H1 (cell line): ENCODE measurements around the gene AP5Z1. TPM values are rescaled to one million over a fixed set of nuclear protein-coding genes. Genes with fewer than 3 reads are reported as not detected.

Source experiments
- CTCF ChIA-PET: fragments of 300-600 bp; sonication (Branson Sonifier 250); formaldehyde crosslinking; loops from one replicate; lab custom pipeline; 2021; ENCODE audit not compliant: partially characterized antibody; lab: Charles Lee
- POLR2A ChIA-PET: fragments of 300-600 bp; sonication (Branson Sonifier 250); formaldehyde crosslinking; loops from one replicate; lab custom pipeline; 2021; ENCODE audit warnings: inconsistent platforms; ENCODE audit not compliant: partially characterized antibody; lab: Charles Lee
- DNase-seq, 2 experiments: peaks; one replicate each; pipeline versions ENCODE4 v3.0.0 to v3.0.0-alpha.2; 2010 to 2022; ENCODE audit warnings: low spot score in 2 of 2, low read depth in 1 of 2, mixed read lengths in 1 of 2
- FAIRE-seq: peaks from 2 replicates; lab custom pipeline; 2011; peaks lifted over from hg19 to GRCh38; lab: Jason Lieb, UNC
- H2AFZ ChIP-seq: 2 replicates; pipeline ENCODE4 v1.8.1; 2012; ENCODE audit warnings: low read length, inconsistent platforms
- H2AK5ac ChIP-seq: 2 replicates; pipeline ENCODE4 v1.6.1; 2013; ENCODE audit warnings: low read depth, low read length
- H2BK120ac ChIP-seq: replicated peaks from 2 replicates; pipeline ENCODE3; 2013; ENCODE audit warnings: low read depth, low read length, inconsistent platforms
- H2BK12ac ChIP-seq: 2 replicates; pipeline ENCODE4 v1.6.1; 2013; ENCODE audit warnings: low read depth, low read length
- H2BK15ac ChIP-seq: 2 replicates; pipeline ENCODE4 v1.6.1; 2013; ENCODE audit warnings: low read length
- H2BK20ac ChIP-seq: 2 replicates; pipeline ENCODE4 v1.6.1; 2013; ENCODE audit warnings: low read length
- H2BK5ac ChIP-seq: 2 replicates; pipeline ENCODE4 v1.6.1; 2013; ENCODE audit warnings: low read depth, low read length
- H3K14ac ChIP-seq: 2 replicates; pipeline ENCODE4 v1.6.1; 2013; ENCODE audit warnings: inconsistent platforms; ENCODE audit not compliant: insufficient read length
- H3K18ac ChIP-seq: 2 replicates; pipeline ENCODE4 v1.6.1; 2013; ENCODE audit warnings: low read length; ENCODE audit errors: extremely low read depth
- H3K23ac ChIP-seq: 2 replicates; pipeline ENCODE4 v1.6.1; 2013; ENCODE audit warnings: inconsistent platforms; ENCODE audit not compliant: insufficient read length
- H3K23me2 ChIP-seq: 2 replicates; pipeline ENCODE4 v1.6.1; 2013; ENCODE audit warnings: low read depth, low read length
- H3K27ac ChIP-seq: 2 replicates; pipeline ENCODE4 v1.6.1; 2011; ENCODE audit warnings: low read depth, low read length, inconsistent platforms
- H3K27me3 ChIP-seq, 4 experiments: replicated peaks in 1 of 4; 1 replicate in 1 of 4; 2 replicates in 3 of 4; pipeline versions ENCODE4 v1.6.1 to v1.8.1; 2011 to 2013; ENCODE audit warnings: low read length in 3 of 4, mild to moderate bottlenecking in 3 of 4, inconsistent platforms in 2 of 4, mixed read lengths in 2 of 4, moderate library complexity in 1 of 4; ENCODE audit not compliant: control insufficient read depth in 3 of 4, insufficient read depth in 3 of 4; ENCODE audit errors: extremely low read depth in 1 of 4
- H3K36me3 ChIP-seq, 4 experiments: 2 replicates each; pipeline versions ENCODE4 v1.6.1 to v1.8.1; 2011 to 2013; ENCODE audit warnings: mild to moderate bottlenecking in 4 of 4, low read length in 3 of 4, moderate library complexity in 2 of 4, control low read depth in 1 of 4, inconsistent platforms in 1 of 4; ENCODE audit not compliant: insufficient read depth in 4 of 4, control insufficient read depth in 2 of 4
- H3K4ac ChIP-seq: replicated peaks from 2 replicates; pipeline ENCODE3; 2013; ENCODE audit warnings: low read length, low read depth, mixed read lengths, inconsistent platforms; ENCODE audit not compliant: insufficient read length
- H3K4me1 ChIP-seq, 4 experiments: replicated peaks in 1 of 4; 1 replicate in 1 of 4; 2 replicates in 3 of 4; pipeline versions ENCODE4 v1.6.1 to v1.8.1; 2011 to 2013; ENCODE audit warnings: low read length in 3 of 4, inconsistent platforms in 2 of 4, mixed read lengths in 1 of 4; ENCODE audit not compliant: insufficient read depth in 4 of 4, control insufficient read depth in 3 of 4
- H3K4me2 ChIP-seq, 2 experiments: 2 replicates each; pipeline versions ENCODE4 v1.6.1 to v1.8.1; 2011 to 2013; ENCODE audit warnings: low read depth in 2 of 2, low read length in 2 of 2, control low read depth in 1 of 2, inconsistent platforms in 1 of 2, mild to moderate bottlenecking in 1 of 2; ENCODE audit not compliant: insufficient read depth in 1 of 2
- H3K4me3 ChIP-seq, 4 experiments: fragments of 200-600, 300-600 bp in 1 of 4; sonication (generic), shearing (Covaris generic), sonication (Bioruptor Twin) in 1 of 4; 2 replicates each; pipeline versions ENCODE4 v1.5.1 to v1.8.1; 2011 to 2016; ENCODE audit warnings: low read length in 4 of 4, low read depth in 3 of 4, control low read depth in 2 of 4, inconsistent platforms in 2 of 4, mild to moderate bottlenecking in 2 of 4, mixed read lengths in 1 of 4, moderate library complexity in 1 of 4; ENCODE audit not compliant: insufficient read depth in 2 of 4; ENCODE audit errors: extremely low read depth in 1 of 4
- H3K56ac ChIP-seq: replicated peaks from 2 replicates; pipeline ENCODE3; 2013; ENCODE audit warnings: low read depth, mild to moderate bottlenecking, mixed read lengths, low read length, inconsistent platforms; ENCODE audit not compliant: insufficient read length
- H3K79me1 ChIP-seq: 2 replicates; pipeline ENCODE4 v1.6.1; 2013; ENCODE audit warnings: low read depth, low read length, control low read depth
- H3K79me2 ChIP-seq, 2 experiments: 2 replicates each; pipeline versions ENCODE4 v1.6.1 to v1.8.1; 2012 to 2013; ENCODE audit warnings: low read length in 2 of 2, mild to moderate bottlenecking in 2 of 2, inconsistent platforms in 1 of 2; ENCODE audit not compliant: insufficient read depth in 2 of 2, control insufficient read depth in 1 of 2
- H3K9ac ChIP-seq, 4 experiments: replicated peaks in 1 of 4; 1 replicate in 1 of 4; 2 replicates in 3 of 4; pipeline versions ENCODE4 v1.6.1 to v1.8.1; 2011 to 2013; ENCODE audit warnings: low read depth in 3 of 4, low read length in 3 of 4, control low read depth in 2 of 4, mild to moderate bottlenecking in 2 of 4, moderate library complexity in 2 of 4, inconsistent platforms in 1 of 4; ENCODE audit errors: extremely low read depth in 1 of 4
- H3K9me3 ChIP-seq, 2 experiments: 2 replicates each; pipeline versions ENCODE4 v1.6.1 to v1.8.1; 2012 to 2013; ENCODE audit warnings: mild to moderate bottlenecking in 2 of 2, moderate library complexity in 2 of 2, control low read depth in 1 of 2, inconsistent platforms in 1 of 2, low read depth in 1 of 2, low read length in 1 of 2, mixed read lengths in 1 of 2; ENCODE audit not compliant: insufficient read depth in 2 of 2
- H4K20me1 ChIP-seq, 2 experiments: replicated peaks in 1 of 2; 2 replicates each; pipeline versions ENCODE3 to v1.8.1; 2011 to 2013; ENCODE audit warnings: inconsistent platforms in 2 of 2, low read length in 2 of 2, mild to moderate bottlenecking in 1 of 2; ENCODE audit not compliant: insufficient read depth in 2 of 2, control insufficient read depth in 1 of 2
- H4K5ac ChIP-seq: 2 replicates; pipeline ENCODE4 v1.6.1; 2013; ENCODE audit warnings: low read length, low read depth, mixed read lengths, inconsistent platforms; ENCODE audit not compliant: insufficient read length
- H4K8ac ChIP-seq: 2 replicates; pipeline ENCODE4 v1.8.0; 2013; ENCODE audit warnings: mild to moderate bottlenecking, moderate library complexity, low read length, inconsistent platforms; ENCODE audit not compliant: insufficient read depth; ENCODE audit errors: extremely low read depth
- H4K91ac ChIP-seq: replicated peaks from 2 replicates; pipeline ENCODE3; 2013; ENCODE audit warnings: low read length, mixed read lengths, inconsistent platforms; ENCODE audit not compliant: insufficient read length
- POU5F1 ChIP-seq: IDR thresholded peaks from 2 replicates; pipeline ENCODE4 v1.6.1; 2011; ENCODE audit warnings: low read depth, mild to moderate bottlenecking, low read length, moderate library complexity
- RFX5 ChIP-seq: IDR thresholded peaks from 2 replicates; pipeline ENCODE4 v1.6.1; 2011; ENCODE audit warnings: low read depth, low read length, improper control_type of control experiment, borderline replicate concordance
- RNF2 ChIP-seq: fragments of 200-900, 300-1000 bp; sonication (generic); IDR thresholded peaks from 2 replicates; pipeline ENCODE4 v1.7.1; 2016; ENCODE audit warnings: borderline replicate concordance, low read depth, mild to moderate bottlenecking, antibody characterized with exemption, low read length; ENCODE audit not compliant: poor library complexity, severe bottlenecking; ENCODE audit errors: missing control alignments
- SP1 ChIP-seq: IDR thresholded peaks from 2 replicates; pipeline ENCODE4 v1.6.1; 2011; ENCODE audit warnings: low read depth, low read length
- ZNF274 ChIP-seq: IDR thresholded peaks from 2 replicates; pipeline ENCODE4 v1.7.0; 2012; ENCODE audit warnings: low read length, borderline replicate concordance; ENCODE audit errors: extremely low read depth
- WGBS, 2 experiments: shearing (Covaris generic) in 1 of 2; methylation state at CpG; one replicate each; pipeline versions ENCODE4 v1.1.6 to v1.1.7; 2013 to 2015; ENCODE audit warnings: low lambda C conversion rate in 2 of 2, mixed read lengths in 2 of 2, inconsistent platforms in 1 of 2, low coverage in 1 of 2, missing lambda C conversion rate in 1 of 2; ENCODE audit not compliant: insufficient replicate concordance in 2 of 2, insufficient coverage in 1 of 2, insufficient read length in 1 of 2; ENCODE audit errors: extremely low coverage in 1 of 2, missing lambda C conversion rate in 1 of 2; 5-methylcytosine and 5-hydroxymethylcytosine counted together
- polyA plus RNA-seq, 7 experiments: library from polyadenylated mRNA; depleted of rRNA in 3 of 7; stranded (reverse) in 5 of 7; unstranded in 2 of 7; fragments of >200 nt in 5 of 7; fragments of 200-250 nt in 2 of 7; gene quantifications; 1 replicate in 5 of 7; 2 replicates in 1 of 7; 4 replicates in 1 of 7; pipeline versions ENCODE4 v1.2.1 to v1.2.3, GENCODE V29; 2011 to 2013; ENCODE audit warnings: missing spikeins in 2 of 7, mixed read lengths in 2 of 7
- total RNA-seq: library from RNA; stranded (reverse); fragmentation: NEBNext Ultra II Directional; extraction: Animal tissue kit (Norgen Biotek cat#: 25700); gene quantifications from 2 replicates; pipeline ENCODE4 v1.2.1, GENCODE V29; 2021

AP5Z1 gene
- total and polyA plus RNA-seq, 2 of the 8 experiments (the other 6 are each of a cell fraction or from before 2014, with no cell fraction given), result 24.0 to 24.7 TPM

- Histone ChIP-seq H2AFZ (no peak overlapping the region), H4K5ac (no peak overlapping the region)
- WGBS, 2 experiments, result 90% methylated on average over 21 of the region's 27 CpGs; no CpG with 5 or more reads in 1 of the 2 experiments
- TF ChIP-seq RNF2, result no peak
- TF ChIP-seq RFX5, result no peak
- no peak for TF ChIP-seq SP1
- TF ChIP-seq ZNF274, result no peak
- no peak for TF ChIP-seq POU5F1
Measured at GRCh38 chr7:4788627-4789189, 13.3 kb downstream of the AP5Z1 start.

More at GRCh38 chr7:4788627-4789189, 13.3 kb downstream of the AP5Z1 start:
- FAIRE-seq (no peak), DNase-seq (no peak)
- Histone ChIP-seq H3K4ac (no peak overlapping the region), H4K91ac (no peak overlapping the region), H2BK12ac (no peak overlapping the region), H2AK5ac (no peak overlapping the region), H3K4me2 (no peak overlapping the region), H3K4me3 (no peak overlapping the region), H2BK15ac (no peak overlapping the region), H2BK5ac (no peak overlapping the region), H3K56ac (no peak overlapping the region), H3K27me3 (no peaks in the 10 kb centered on the region), H4K20me1 (peaks cover 0 to 5% of the 10 kb centered on the region in 2 experiments), H3K36me3 (peaks cover 3 to 44% (median 9%) of the 10 kb centered on the region in 4 experiments; a peak in 5 of 8 replicates), H3K18ac (no peak overlapping the region), H2BK20ac (no peak overlapping the region), H3K4me1 (peaks cover 0 to 3% (median 1%) of the 10 kb centered on the region in 4 experiments; a peak in 4 of 7 replicates), H3K23me2 (peaks cover 7% of the 10 kb centered on the region; the same call in 1 of the 2 replicates), H3K9me3 (no peaks in the 10 kb centered on the region; a peak in 1 of 4 replicates), H4K8ac (no peak overlapping the region), H3K23ac (no peak overlapping the region), H3K9ac (no peak overlapping the region), H3K27ac (no peak overlapping the region), H3K14ac (no peak overlapping the region), H3K79me1 (no peaks in the 10 kb centered on the region), H3K79me2 (no peaks in the 10 kb centered on the region), H2BK120ac (no peak overlapping the region)
- ChIA-PET CTCF (interaction anchor here (1.4 to 2.3 kb wide), 2 partner anchors 10 to 41 kb away, joined by 6 to 8 read pairs; no protein-coding TSS in a partner anchor), POLR2A (interaction anchor here (1.0 kb wide), 1 partner anchor 13 kb away, joined by 4 read pairs; the partner anchor contains the start of gene AP5Z1)
